Right lobe of liver (tissue), 6 donors: Measurements from ENCODE around the gene ECE1. TPM values are rescaled to one million over a fixed set of nuclear protein-coding genes. Genes with fewer than 3 reads are reported as not detected.

Experiments
- ATAC-seq, 4 donors: fragments of 200-7000 bp; cut with Tn5 transposase; one replicate each; pipeline ENCODE4 v1.9.1; 2020; ENCODE audit warnings: mild to moderate bottlenecking in 4 of 4, moderate library complexity in 4 of 4
- DNase-seq, 3 donors: peaks; one replicate each; pipeline ENCODE4 v3.0.0-alpha.2; 2020
- H3K27ac ChIP-seq, 3 donors: fragments of 200-600 bp; one replicate each; pipeline ENCODE4 v1.8.0; 2022
- H3K27me3 ChIP-seq, 2 donors: fragments of 200-600 bp; one replicate each; pipeline ENCODE4 v1.8.0; 2022
- H3K36me3 ChIP-seq, 4 donors: fragments of 200-600 bp; sonication (generic) in 1 of 4; one replicate each; pipeline versions ENCODE4 v1.5.1 to v1.8.0; 2017 to 2022; ENCODE audit warnings: control low read depth in 1 of 4
- H3K4me1 ChIP-seq, 4 donors: fragments of 200-600 bp; sonication (generic) in 1 of 4; one replicate each; pipeline versions ENCODE4 v1.5.1 to v1.8.0; 2017 to 2022; ENCODE audit warnings: control low read depth in 1 of 4
- H3K4me3 ChIP-seq, 3 donors: fragments of 200-600 bp; one replicate each; pipeline ENCODE4 v1.8.0; 2022
- H3K9me3 ChIP-seq, 4 donors: fragments of 200-600 bp; sonication (generic) in 1 of 4; one replicate each; pipeline versions ENCODE4 v1.5.1 to v1.8.0; 2017 to 2022; ENCODE audit warnings: control low read depth in 1 of 4
- CTCF ChIP-seq, 4 donors: fragments of 200-600 bp in 3 of 4; fragments of 450-650 bp in 1 of 4; IDR thresholded peaks; one replicate each; pipeline versions ENCODE4 v1.5.1 to v1.8.0; 2016 to 2022; ENCODE audit warnings: antibody characterized with exemption in 4 of 4, mild to moderate bottlenecking in 2 of 4
- POLR2A ChIP-seq: fragments of 450-650 bp; IDR thresholded peaks from one replicate; pipeline ENCODE4 v1.6.1; 2017; ENCODE audit warnings: antibody characterized with exemption, mild to moderate bottlenecking
- WGBS: methylation state at CpG from one replicate; pipeline ENCODE4 v1.1.6; 2018; ENCODE audit warnings: low coverage, low lambda C conversion rate; ENCODE audit not compliant: insufficient coverage; ENCODE audit errors: missing lambda C conversion rate; 5-methylcytosine and 5-hydroxymethylcytosine counted together
- intact Hi-C, 2 donors: fragments of 100-400 bp; cut with DNase I; formaldehyde crosslinking; loops; one replicate each; pipeline versions ENCODE4 v1.11.2 to v1.14.1; 2022
- total RNA-seq, 6 experiments: library from RNA; depleted of rRNA in 2 of 6; stranded (reverse); fragments of >200 nt in 2 of 6; fragmentation: NEBNext Ultra II Directional in 3 of 6; extraction: Animal tissue kit (Norgen Biotek cat#: 25700) in 3 of 6; gene quantifications; one replicate each; pipeline versions ENCODE4 v1.1.0 to v1.2.4, GENCODE V29; 2016 to 2023
- donor health status: DM: no; HTN: yes; CAD: no.
- donor health status: DM: no; HTN: no; CAD: no.
- donor health status: DM: no; HTN: no; CAD: no.
- donor health status: DM: no; HTN: yes; CAD: no.
- donor health status: DM: no; HTN: yes; CAD: no.

Gene ECE1
- total RNA-seq, 6 experiments from 2014 or later = 39.7 to 61.3 (median 43.8) TPM

DNA sequence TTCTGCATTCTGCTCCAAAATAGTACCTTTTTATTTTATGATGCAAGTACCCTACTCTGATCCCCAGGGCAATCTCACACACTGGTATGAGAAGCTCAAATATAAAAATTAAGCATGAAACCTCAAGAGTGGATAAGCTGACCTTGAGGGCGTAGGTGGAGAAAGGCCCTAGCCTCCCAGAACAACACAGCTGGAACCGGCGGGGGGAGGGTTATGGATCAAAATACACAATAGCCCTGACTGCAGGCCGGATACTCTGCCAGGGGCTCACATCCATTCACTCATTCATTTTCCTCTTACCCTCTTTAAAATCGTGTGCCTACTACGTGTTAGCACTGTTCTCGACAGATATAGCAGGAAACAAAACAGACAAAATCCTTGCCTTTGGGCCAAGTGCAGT lies 32.8 kb upstream of the ECE1 start:
- intact Hi-C loops = no loop called here
- TF ChIP-seq CTCF (IDR thresholded peaks at IDR 0.05) = no peak
- TF ChIP-seq POLR2A = no peak
- no peaks in the 10 kb centered on the region for H3K36me3 ChIP-seq
- peaks cover 0 to 45% (median 25%) of the 10 kb centered on the region in 4 donors for H3K4me1 ChIP-seq
- peak overlapping the region in 2 of 3 donors; percentile 8 to 33 for H3K27ac ChIP-seq
- H3K27me3 ChIP-seq = no peaks in the 10 kb centered on the region
- 54% methylated on average over 7 of the region's 7 CpGs for WGBS
- no peak overlapping the region for H3K4me3 ChIP-seq
- DNase-seq (no peak), ATAC-seq (no peak)
- no peaks in the 10 kb centered on the region for H3K9me3 ChIP-seq

GRCh38 chr1:21322681-21323016 lies 32.4 kb upstream of the ECE1 start:
- Histone ChIP-seq H3K4me1 (peaks cover 0 to 41% (median 23%) of the 10 kb centered on the region in 4 donors), H3K27me3 (no peaks in the 10 kb centered on the region), H3K4me3 (no peak overlapping the region), H3K36me3 (no peaks in the 10 kb centered on the region), H3K9me3 (no peaks in the 10 kb centered on the region), H3K27ac (peak overlapping the region in 2 of 3 donors; percentile 8 to 33)
- no peak for DNase-seq
- 28% methylated on average over 2 of the region's 6 CpGs for WGBS
- TF ChIP-seq POLR2A (no peak), CTCF (IDR thresholded peaks at IDR 0.05) (no peak)
- no peak for ATAC-seq
- intact Hi-C loops = no loop called here

DNA sequence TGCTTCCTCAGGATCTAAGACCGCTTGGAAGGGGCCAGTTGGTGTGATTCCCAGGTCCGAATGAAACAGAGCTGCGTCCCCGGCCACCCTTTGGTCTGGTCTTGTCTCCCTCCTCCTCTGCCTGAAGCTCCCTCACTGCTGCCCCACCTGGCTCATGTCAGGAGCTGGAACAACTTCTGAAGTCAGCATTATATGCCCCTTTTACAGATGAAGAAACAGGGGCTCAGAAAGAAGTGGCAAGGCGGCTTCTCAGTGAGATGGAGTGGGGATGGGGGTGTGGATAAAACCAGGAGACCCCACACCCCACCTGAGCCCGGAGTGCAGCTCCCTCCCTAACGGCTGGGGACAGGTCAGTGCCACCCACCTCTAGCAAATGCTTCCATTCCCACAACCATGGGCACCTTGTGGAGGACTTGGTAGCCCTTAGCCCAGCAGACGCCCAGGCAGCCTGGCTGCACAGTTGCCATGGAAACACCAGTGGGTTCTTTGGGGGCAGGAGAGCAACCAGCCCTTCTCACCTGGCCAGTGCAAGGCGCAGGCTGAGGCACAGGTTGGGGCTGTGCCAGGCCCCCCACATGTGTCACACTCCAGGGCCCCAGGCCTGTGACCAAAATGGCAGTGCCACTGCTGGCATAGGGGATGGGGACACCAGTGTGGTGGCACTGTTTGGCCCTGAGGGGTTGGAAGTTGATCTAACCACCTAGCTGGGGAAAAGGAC lies 31.9 kb upstream of the ECE1 start:
- DNase-seq = no peak

GRCh38 chr1:21320410-21321108 lies 30.3 kb upstream of the ECE1 start:
- ATAC-seq = no peak
- DNase-seq = no peak
- Histone ChIP-seq H3K9me3 (no peaks in the 10 kb centered on the region), H3K27ac (no peak overlapping the region), H3K4me1 (peaks cover 0 to 34% (median 15%) of the 10 kb centered on the region in 4 donors), H3K27me3 (no peaks in the 10 kb centered on the region), H3K36me3 (no peaks in the 10 kb centered on the region), H3K4me3 (no peak overlapping the region)
- 71% methylated on average over 4 of the region's 12 CpGs for WGBS
- TF ChIP-seq CTCF (IDR thresholded peaks at IDR 0.05) = no peak
- no peak for TF ChIP-seq POLR2A
- intact Hi-C loops = no loop called here

More for the DNA sequence above, 31.9 kb upstream of the ECE1 start:
- H3K4me1 ChIP-seq = peaks cover 0 to 41% (median 20%) of the 10 kb centered on the region in 4 donors
- peak overlapping the region in 2 of 3 donors; percentile 8 to 33 for H3K27ac ChIP-seq
- intact Hi-C loops = no loop called here
- 83% methylated on average over 3 of the region's 9 CpGs for WGBS
- H3K36me3 ChIP-seq = no peaks in the 10 kb centered on the region
- ATAC-seq = no peak
- TF ChIP-seq POLR2A (no peak), CTCF (IDR thresholded peaks at IDR 0.05) (no peak)
- no peaks in the 10 kb centered on the region for H3K9me3 ChIP-seq
- no peaks in the 10 kb centered on the region for H3K27me3 ChIP-seq
- no peak overlapping the region for H3K4me3 ChIP-seq
